Measurements from ENCODE around the gene DMD. TPM values are rescaled to one million over a fixed set of nuclear protein-coding genes. Genes with fewer than 3 reads are reported as not detected.

DMD gene
- total and polyA plus RNA-seq, 2 of the 8 experiments (the other 6 are each of a cell fraction or from before 2014, with no cell fraction given) = 4.8 to 7.4 TPM

DNA sequence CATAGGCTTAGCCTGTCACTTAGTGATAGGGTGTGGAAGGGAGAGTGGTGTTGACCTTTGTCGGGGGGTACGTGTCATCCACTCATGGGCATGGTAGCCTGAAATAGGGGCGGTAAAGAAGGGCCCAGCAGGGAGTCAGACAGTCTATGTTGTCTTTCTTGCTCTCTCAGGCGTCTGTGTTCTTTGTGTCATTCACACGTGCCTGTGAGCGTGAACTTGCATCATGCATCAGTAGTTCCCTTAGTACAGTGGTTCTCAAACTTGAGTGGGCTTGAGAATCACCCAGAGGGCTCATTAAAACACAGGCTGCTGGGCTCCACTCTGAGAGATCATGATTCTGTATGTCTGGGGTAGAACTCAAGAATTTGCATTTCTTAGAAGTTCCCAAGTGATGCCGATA lies 1688.6 kb downstream of the DMD start (continued):
- no peak for TF ChIP-seq SAP30 (IDR thresholded peaks at IDR 0.05; ENCODE audit: insufficient read depth, insufficient replicate concordance, low read length)
- no peak for TF ChIP-seq GTF2F1 (IDR thresholded peaks at IDR 0.05; ENCODE audit: borderline replicate concordance, low read depth, low read length)
- no peak for TF ChIP-seq ATF3 (IDR thresholded peaks at IDR 0.05; ENCODE audit: insufficient read depth, low read depth, low read length)
- no peak for TF ChIP-seq SIX5 (IDR thresholded peaks at IDR 0.05; ENCODE audit: low read depth, low read length)

All from H1 (cell line).